MV-4-11 (cell line): ENCODE data around the gene ITGA11.
A peak's percentile ranks its signal among the peaks of the same experiment; 100 is the strongest.

Experiments used
- DNase-seq: peaks from one replicate; lab custom pipeline; 2025; lab: John Stamatoyannopoulos, UW

Gene ITGA11

DNA sequence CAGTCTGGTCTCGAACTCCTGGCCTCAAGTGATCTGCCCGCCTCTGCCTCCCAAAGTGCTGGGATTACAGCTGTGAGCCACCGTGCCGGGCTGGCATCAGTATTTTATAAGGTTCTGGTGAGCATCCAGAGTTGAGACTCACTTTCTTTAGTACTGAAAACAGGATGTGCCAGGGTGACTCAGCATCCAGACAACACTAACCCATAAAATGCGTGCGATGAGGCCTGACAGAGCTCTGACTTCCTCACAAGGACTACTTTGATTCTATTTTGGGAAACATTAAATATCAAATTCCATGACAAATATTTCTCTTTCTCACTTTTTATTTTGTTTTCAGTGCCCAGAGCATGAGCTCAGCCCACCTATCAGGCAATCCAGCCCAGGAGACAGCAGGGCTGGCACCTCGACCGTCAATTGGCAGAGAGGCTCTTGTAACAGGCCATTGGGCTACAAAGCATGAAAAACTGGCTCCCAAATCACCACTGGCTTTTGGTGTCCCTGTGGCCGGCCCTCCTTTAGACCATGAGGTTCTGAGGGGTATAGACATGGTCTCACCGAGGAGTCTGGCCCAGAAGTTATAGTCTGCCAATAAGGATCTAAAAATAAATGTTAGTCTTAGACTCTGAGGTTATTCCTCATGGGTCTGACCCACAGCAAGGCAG, 79.4 kb downstream of the ITGA11 start:
- DNase-seq, result peak; percentile 90

DNA sequence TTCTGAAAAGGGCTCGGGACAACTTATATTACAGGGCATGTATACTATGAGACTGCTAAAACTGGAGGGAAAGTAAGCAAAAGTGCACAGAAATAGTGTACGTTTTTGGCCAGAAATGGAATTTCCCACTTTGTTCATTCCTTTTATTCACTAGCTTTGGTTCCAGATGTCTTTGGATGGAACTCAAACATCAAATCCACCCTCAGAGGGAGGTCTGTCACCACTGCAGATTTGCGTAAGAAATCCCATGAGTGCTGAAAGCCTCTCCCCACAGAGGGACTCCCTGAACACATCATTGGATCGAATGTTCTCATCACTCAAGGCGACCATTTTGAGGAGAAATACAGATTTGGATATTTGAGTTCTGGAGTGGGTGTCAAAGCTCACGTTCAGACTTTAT, 82.8 kb downstream of the ITGA11 start:
- DNase-seq, result no peak

DNA sequence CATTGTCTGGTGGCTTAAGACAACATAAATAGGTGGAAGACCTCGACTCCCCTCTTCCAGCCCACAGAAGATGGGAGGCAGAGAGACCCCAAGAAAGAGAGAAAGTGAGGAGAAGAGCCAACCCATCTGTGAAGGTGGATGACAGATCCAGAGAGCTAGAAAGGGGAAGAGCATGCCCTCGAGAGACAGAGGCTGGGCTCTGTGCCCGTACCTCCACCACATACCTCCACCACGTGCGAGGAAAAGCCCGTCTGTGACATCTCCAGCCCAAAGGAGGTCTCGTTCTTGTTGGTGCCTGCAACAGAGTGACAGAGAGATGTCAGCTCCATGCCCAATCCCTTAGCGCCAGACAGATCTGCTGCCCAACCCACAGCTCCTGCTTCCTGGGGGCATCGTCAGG, 83.4 kb downstream of the ITGA11 start:
- no peak for DNase-seq

DNA sequence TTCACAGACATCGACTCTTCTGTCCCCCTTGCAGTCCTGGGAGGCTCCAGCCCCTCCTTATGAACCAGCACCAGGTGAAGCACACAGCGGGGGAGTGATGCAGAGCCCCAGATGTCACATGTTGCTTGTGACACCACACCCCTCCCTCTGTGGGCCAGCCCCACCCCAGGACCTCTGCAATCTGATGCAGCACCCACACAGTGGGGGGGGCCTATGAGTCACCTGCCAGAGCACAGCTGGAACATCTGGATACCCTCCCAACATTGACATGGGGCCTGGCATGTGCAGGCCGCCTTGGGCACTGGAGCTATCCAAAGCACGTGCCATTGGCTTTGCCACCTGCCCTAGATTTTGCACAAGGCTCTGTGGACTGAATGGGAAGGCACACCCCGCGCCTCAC, 83.9 kb downstream of the ITGA11 start:
- no peak for DNase-seq

DNA sequence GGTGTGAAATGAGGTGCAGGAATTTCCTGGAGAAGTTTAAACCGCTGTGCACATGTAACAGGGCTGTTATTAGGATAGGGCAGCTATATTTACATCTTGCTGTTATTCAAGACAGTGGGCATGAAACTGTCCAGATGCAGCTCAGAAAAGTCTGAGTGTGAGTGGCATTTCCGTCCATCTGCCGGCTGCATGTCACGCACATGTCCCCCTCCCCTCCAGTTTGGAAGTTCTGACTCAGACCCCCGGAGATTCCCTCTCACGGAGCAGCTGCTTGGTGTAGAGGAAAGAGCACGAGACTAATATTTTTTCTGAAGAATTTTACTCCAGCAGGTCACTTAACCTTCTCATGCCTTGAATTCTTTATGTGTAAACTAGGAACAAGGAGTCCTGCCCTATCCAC, 84.6 kb downstream of the ITGA11 start:
- no peak for DNase-seq

DNA sequence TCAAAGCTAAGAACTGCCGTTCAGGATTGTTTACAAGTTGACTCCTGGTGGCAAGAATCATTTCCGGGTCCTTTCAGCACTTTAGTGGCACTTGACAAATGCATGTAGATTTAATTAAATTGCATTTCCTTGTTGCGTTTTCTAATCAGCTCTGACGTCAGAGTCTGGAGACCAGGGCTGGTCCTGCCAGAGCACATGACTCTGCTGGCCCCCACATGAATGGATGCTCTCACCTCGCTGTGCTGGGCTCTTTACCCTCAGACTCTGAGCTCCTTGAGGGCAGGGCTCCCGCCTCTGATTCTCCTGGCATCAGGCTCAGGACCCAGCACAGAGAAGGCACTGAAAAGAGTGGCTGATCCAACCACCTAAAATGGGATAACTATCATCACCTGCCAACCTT, 85.0 kb downstream of the ITGA11 start:
- DNase-seq, result no peak

DNA sequence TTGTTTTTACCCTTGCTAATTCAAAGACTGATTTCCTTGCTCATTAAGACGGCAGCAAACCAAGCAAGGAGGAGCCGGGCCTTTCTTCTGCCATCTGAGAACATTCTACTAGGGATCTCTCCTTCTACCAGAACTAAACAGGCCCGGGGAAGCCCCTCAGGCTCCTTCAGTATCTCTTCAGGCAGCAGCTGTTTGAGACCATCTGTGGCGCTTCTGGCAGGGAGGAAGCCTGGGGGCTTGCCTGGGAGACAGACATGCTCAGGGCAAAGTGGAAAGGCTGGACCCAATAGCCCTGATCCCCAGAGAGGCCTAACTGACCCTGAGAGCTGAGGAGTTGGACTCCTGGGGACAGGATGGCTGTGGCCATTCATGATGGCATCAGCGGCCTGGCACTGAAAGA, 86.5 kb downstream of the ITGA11 start:
- no peak for DNase-seq

DNA sequence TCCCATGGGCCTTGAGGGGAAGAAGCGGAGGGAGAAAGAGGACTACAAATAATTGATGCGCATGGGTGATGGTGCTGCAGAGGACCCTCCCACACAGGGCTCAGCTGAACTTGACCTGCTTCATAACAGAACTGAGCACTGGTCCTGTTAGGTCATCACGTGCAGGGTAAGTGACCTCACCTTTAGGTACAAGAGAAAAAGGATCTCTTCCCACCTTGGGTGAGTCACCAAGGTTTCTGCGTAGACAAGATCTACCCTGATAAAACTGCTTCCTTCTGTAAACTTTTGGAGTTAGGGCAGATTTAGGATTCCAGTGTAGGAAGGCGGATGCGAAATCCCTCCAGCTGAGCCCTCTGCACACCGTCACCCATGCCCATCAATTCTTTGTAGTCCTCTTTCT, 87.4 kb downstream of the ITGA11 start:
- DNase-seq, result no peak

DNA sequence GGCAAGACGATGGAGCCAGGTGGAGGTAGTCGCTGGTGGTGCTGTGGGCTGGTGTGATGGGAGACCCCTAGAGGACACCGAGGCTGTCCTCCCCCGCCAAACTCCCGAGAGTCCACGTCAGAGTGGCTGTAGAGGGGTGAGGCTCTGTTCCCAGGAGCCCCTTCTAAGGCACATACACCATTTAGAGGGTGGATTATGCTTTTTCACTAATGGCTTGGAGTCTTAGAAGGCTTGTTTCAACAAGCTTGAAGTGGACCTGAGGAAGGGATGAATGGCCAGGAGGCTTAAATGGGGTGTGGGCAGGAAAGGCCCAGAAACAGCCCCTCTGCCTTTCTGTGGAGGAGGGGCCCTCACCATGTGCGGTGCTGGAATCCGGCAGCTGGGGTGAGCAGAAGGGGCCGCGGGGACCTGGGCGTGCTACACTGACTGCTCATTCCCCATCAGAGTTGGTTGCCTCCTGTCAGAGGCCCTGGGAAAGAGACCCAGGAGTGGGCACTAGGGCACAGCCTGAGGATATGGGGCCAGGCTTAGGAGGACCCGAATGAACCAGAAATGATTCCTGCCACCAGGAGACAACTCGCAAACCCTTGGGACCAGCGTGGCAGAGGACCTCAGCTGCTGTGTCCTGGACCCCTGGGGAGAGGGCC, 88.3 kb downstream of the ITGA11 start:
- no peak for DNase-seq

DNA sequence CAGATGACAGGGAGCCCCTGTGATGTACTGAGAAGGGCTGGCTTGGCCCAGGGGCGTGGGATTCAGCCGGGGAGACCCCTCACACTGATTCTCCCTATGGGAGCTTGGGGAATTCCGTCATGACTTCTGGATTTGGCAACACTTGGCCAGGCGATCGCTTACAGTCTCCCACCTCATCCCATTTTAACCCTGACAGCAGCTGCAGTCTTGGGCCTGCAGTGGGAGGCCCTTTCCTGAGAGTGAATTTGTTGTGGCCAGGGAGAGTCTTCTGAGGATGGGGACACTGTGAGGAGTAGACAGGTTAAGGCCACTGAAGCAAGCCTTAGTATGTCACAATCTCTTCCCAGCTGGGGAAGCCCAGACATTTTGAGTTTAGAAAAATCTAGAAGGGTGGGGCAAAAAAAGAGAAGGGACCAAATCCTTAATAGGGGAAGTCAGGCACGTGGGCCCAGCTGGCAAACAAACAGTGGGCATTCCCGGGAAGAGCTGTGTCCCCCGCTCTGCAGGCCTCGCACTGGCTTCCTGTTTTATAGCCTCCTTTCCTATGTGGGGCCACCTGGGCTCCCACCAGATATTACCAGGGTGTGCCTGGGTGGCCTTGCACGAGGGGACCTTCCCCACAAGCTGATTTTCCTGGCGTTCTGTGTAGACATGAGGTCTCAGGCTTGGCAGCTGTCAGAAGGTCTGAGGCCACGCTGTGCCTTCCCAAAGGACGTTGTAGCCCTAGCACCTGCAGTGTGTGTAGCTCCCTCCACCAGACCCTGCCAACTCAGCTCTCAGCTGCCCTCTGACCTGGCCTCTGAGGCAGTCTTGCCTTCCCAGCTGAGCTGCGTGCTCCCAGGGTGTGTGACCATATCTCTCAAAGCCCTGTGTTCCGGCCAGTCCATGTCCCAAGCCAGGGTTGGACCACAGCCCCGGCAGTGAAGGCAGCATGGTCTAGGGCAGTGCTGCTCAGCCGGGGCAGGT, 89.9 kb downstream of the ITGA11 start:
- DNase-seq, result peak; percentile 56

DNA sequence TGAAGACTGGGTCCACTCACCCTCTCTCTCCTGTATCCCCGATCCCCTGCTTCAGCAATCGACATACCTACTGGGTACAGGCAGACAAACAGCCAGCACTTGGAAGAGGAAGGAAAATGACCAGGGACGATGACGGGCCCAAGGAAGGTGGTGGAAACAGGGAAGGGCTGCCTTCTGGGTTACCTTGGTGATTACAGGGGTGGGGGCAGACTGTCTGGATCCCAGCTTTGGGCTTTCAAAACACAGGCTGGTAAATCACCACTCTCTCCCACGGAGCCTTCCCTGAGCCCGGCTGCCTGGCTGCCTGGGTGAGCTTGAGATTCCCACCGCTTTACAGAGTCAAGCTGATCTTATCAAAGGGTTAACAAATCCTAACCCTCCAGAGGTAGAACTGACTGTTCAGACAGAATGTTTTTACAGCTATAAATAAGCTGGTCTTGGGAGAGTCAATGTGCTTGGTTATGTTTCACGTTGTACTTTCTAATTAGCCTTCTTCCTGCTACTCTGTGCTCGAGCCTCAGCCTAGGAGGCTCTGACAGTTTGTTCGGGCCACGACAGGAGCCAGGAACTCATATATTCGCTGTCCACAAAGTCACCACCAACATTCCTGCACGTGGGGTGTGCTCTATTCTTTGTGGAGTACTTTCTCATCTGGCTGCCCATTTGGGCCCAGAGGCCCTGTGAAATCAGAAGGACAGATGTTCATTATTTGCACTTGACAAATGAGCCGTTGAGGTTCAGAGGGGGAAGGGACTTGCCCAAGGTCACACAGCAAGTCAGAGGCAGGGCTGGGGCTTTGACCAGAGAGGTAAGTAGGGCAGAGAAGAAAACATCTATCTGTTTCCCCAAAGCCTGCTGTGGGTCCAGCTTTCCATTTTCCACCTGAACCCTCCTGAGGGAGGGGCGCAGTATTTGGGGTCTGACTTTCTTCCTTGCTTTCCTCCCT, 91.0 kb downstream of the ITGA11 start:
- no peak for DNase-seq

DNA sequence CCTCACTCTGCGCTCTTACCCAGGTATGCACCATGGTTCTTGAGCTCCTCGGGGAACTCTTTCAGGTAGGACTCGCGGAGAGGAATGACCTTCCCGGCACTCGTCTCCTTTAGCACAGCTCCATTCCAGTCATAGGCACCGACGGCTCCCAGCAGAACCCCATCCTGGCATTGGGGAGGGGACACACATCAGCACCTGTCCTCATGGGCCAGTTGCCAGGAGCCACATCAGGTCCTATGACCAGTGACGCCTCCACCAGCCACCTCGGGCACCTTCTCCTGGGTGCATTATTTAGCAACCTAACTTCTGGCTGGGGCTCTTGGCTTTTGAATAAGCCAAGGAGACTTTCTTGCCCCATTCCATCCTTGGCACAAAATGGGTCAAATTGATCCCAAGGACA, 92.5 kb downstream of the ITGA11 start:
- no peak for DNase-seq

DNA sequence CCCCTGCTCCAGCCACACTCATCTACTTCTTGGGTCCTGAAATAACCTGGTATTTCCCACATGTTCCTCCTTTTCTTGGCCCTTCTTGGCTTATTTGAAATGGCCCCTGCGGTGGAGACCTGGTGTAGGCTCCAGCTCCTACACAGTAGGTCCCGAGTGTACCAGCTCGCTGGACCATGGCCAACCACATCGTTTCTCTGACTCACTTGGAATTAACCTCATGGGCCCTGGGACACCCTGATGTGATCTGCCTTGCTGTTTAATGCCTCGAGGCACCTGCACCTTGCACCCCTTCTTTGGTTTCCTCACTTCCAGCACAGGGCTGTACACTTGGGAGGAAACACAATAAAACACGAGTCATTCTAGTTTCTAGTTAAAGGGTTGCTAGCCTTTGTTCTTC, 94.1 kb downstream of the ITGA11 start:
- DNase-seq, result no peak

DNA sequence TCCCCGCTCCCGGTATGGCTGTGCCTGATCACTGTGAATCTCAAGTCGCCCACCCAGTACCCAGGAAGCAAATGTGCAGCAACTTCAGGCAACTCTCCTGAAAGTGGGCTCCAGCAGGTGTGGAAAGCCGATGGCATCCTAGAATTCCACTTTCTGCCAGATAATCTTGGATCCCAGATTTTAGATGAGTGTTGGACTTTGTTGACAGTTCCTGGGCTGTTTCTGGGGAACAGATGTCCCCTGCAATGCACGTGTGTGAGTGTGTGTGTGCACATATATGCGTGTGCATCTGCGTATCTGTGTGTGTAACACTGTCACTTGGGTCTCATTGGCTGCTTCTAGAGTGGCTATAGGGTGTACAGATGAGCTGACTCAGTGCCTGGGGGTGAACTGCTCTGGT, 95.4 kb downstream of the ITGA11 start:
- DNase-seq, result no peak

DNA sequence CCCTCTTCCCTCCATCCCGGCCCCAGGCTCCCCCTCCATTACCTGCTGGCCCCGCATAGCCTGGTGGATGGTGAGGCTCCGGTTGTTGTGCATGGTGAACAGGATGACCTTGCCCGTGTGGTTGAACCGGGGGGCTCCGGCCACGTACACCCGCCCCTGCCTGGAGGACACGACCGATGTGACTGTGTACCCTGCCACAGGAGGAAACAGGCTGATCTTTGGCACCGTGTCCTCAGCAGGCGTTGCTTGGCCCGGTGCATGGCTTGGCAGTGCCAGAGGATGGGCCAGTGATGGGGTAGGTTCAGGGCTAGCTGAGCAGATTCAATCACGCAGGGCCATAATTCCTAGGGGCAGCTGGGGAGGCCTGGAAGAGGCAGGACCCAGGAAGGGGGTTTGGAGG, 96.3 kb downstream of the ITGA11 start:
- no peak for DNase-seq

DNA sequence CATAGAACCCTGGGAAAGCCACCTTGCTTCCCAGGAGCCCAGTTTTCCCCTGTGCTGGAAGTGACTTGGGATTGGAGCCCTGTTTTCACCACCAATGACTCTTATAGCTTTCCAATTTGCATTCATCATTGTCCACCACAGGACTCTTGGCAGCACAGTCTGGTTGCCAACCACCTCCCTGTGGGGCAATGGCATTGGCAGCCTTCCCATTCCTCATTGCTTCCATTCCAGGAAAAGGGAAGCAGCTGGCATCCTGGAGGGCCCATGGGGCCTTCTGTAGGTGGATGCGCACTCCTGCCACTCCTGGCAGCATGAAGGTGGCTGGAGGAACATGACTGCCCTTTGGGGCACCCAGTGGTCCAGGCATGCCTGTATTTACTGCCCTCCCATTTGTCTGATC, 96.7 kb downstream of the ITGA11 start:
- no peak for DNase-seq

DNA sequence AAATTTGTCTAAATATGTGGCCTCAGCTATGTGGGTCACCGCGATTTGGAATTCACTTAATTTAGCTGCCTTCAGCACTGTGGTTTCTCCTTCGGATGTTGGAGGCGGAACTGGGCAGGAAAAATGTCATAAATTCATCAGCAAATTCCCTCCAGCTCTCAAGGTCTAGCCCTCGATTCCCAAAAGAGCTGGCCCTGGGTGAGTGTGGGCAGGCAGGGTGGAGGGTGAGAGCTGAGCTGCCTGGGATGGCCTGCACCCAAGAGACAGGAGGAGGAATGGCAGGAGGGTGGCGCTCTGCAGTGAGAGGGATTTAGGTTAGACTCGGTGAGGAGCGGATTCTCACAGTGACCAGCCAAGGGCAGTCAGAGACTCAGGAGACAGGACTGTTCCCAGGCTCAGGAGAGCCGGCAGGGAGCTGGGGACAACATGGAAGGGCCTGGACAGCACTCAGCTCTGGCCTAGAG, 97.3 kb downstream of the ITGA11 start:
- DNase-seq, result no peak

DNA sequence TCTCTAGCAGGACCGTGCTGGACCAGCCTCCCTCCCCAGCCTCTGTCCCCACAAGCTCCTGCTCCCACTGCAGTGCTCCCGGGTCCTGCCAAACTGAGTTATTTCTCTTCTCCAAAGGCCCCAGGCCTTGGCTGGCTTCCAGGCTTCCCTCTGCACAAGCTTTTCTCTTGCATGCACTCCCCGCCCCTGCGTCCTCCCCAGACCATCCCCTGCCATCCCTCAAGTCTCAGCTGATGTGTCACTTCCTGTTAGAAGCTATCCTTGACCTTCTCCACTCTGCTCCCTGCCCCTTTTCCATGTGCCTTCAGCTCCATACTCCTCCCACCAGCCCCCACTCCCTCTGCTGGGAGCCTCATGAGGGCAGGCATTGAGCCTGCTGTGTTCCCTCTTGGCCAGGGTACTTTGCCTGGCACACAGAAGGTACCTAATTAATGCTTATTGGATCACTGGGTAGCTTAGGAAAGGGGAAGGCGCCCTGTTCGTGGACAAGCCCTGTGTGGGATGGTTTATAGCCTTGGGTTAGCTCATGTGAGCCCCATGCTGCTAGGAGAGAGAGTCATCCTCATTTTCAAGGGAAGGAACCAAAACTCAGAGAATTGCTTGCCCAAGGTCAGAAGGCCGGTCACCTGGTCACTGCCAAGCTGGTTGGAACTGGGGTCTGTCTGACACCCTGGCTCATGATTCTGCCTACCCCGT, 98.0 kb downstream of the ITGA11 start:
- DNase-seq, result peak; percentile 81

DNA sequence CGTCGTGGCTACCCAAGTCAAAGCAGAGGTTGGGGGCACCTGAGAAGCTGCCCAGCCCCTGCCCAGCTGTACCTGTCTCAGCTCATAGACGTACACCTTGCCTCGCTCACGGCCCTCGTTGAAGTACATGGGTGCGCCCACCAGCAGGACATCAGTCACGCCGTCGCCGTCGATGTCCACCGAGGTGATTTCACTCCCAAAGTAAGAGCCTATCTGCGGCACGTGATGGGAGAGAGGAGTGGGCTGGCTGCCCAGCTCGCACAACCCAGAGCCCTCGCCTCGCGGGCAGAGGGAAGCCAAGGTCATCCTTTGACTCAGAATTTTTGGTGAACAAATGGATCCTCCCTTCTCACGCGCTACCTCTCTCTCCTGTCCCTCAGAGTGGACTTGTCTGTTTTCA, 99.7 kb downstream of the ITGA11 start:
- no peak for DNase-seq

DNA sequence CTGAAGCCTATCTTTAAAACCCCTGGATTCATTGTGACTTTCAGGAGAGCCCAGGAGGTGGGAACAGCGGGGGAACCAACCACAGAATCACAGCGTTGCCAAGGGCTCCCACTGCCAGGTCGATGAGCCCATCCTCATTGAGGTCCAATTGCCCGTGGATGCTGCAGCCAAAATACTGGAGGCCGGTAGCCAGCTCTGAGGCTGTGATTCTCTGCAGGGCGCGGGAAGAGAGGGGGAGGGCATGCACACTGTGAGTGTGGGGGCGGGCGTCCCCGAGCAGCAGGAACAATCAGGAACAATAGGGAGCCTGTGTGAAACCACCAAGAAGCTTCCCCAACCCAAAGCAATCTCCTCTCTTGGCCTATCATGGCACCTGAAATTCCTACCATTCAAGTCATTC, 101.1 kb downstream of the ITGA11 start:
- no peak for DNase-seq

DNA sequence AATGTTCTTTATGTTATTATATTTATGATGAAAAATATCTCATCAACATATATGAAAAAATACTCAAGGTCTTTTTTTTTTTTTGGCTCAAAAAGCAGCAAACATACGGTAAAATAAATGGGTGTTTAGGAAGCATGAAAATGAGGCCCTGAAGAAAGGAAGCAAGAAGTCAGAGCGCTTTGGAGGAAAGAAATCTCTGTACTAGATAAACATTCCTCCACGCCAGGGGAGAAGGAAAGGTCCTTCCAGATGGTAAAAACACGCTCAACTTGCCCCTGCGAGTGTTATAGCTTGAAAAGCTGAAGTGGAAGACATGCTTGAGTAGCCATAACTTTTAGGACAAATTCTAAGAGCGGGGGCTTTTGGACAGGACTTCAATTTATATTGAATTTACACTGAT, 101.5 kb downstream of the ITGA11 start:
- no peak for DNase-seq
